Fibroblast of the conjunctiva (primary cell): Measurements from ENCODE around the gene RARS1.
"Not testable (repeated sequence)": the region's sequence is repeated elsewhere in the genome, so short reads cannot be mapped to it uniquely, and the experiment has no call there.

Experiments
- DNase-seq: peaks from one replicate; pipeline ENCODE4 v3.0.0-alpha.2; 2010; ENCODE audit warnings: low read depth

RARS1 gene

DNA sequence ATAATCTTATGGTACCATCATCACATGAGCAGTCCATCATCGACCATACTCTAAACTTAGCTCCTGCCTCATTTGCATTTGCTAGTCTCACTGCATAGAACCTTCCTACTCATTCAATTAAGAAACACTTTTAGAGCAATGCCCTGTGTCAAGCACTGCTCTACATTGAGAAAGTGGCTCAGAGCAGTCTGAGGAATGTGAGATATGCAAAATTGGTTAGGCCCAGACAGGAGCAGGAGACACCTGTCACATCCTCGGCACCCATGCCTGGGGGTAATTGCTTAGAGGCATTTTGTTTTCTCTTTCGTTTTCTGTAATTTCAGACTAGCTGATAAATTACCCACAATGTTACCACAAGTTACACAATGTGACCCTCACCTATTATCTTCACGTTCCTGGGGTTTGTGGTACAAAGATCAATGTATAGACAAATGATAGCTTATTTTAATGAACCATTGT, 4.9 kb upstream of the RARS1 start:
- DNase-seq = no peak

GRCh38 chr5:168482361-168482760, 3.9 kb upstream of the RARS1 start:
- no peak for DNase-seq

DNA sequence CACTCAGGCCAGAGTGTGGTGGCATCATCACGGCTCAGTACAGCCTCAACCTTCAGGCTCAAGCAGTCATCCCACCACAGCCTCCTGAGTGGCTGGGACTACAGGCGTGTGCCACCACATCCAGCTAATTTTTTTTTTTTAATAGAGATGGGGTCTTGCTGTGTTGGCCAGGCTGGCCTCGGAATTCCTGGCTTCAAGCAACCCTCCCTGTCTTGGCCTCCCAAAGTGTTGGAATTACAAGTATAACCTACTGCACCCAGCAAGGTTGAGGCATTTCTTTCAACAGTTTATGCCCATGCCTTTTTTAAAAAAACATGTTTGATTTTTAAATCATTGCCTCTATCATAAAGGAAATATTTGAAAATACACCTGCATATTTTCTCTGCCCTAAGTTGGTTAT, 2.8 kb downstream of the RARS1 start:
- DNase-seq = no peak

DNA sequence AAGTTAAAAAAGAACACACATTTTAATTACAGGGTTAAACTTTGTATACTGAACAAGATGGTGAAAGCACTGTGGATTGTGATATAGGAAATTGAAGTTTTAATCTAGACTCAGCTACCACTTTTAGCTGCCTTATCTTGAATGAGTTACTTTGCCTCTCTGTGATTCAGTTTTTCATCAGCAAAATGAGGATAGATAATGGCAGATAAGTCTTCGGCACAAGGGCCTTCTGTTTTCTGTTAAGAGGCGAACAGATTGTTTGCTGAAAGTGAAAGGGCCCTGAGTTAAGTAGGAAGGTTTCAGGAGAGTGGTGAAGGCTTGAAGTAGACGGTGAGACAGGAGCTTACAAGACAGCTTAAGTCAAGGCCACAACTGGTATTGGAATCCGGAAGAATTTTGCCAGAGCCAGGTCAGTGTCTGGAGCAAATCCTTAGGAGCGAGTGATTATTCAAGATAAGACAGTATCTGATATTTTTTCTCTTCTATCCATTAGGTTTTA, 7.8 kb downstream of the RARS1 start:
- no peak for DNase-seq

GRCh38 chr5:168502563-168503237, 16.4 kb downstream of the RARS1 start:
- DNase-seq = no peak

- no peak for DNase-seq
Measured at GRCh38 chr5:168513861-168514428, 27.7 kb downstream of the RARS1 start.

- DNase-seq = no peak
Measured at GRCh38 chr5:168525856-168526255, 39.6 kb downstream of the RARS1 start.

DNA sequence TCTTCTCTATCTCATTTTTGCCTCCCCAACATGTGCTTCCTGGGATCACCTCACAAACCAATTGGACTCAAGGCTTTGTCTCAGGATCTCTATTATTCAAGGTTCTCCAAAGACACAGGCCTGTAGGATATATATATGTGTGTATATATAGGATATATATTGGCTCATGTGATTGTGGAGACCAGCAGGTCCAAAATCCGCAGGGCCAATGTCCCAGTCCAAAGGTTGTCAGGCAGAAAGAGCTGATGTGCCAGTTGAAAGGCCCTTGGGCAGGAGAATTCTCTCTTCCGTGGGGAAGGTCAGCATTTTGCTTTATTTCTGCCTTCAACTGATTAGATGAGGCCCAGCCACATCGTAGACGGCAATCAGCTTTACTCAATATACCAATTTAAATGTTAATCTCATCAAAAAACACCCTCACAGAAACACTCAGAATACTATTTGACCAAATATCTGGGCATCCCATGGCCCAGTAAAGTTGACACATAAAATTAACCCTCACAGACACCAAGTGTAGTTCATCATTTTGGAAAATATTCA, 41.6 kb downstream of the RARS1 start:
- no peak for DNase-seq

GRCh38 chr5:168528521-168529373, 42.5 kb downstream of the RARS1 start, which contains the start of gene FBLL1:
Gene FBLL1, plus strand, starts transcription at chr5:168529305. Its CDS starts 200 bp downstream, at chr5:168529505.
- no peak for DNase-seq

GRCh38 chr5:168529374-168530234, 43.3 kb downstream of the RARS1 start:
- no peak for DNase-seq

DNA sequence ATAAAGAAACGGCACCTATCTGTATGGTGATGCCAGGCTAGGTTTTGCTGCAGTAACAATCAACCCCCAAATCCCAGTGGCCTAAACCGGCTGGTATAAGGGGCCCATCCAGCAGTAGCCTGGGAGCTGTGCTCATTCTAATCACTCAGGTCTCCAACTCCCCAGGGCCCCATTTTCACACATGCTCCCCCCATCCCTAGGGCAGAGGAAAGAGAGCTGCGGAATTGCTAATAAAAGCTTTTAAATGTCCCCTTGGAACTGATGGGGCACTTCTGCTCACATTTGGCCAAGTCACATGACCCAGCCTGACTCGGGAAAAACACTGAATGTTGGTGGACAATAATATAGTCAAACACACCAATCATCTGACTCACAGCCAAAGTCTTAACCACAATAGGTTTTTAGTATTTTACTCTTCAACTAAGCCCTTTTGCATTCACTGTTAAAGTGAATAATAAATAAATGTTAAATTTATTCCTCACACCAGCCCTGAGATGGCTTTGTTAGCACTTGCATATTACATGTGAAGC, 44.4 kb downstream of the RARS1 start:
- no peak for DNase-seq

DNA sequence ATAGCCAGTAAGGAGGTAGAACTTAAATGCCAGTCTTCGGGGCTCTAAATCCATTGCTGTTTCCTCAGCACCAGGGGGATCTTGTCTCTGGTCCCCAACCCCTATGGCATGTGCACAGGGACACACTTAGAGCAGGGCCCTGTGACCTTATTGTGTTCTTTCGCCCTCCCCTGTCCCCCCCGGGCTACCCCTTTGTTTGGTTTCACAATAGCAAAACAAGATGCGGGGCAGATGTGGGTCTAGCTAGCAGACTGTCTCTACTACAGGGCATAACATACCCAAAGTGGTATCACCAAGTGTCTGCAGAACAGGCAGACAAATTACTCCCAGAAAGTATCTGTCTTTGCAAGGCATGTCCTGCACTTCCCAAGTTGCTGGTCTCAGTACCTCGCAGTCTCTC, 44.9 kb downstream of the RARS1 start:
- DNase-seq = no peak

GRCh38 chr5:168531987-168532864, 46.0 kb downstream of the RARS1 start:
- DNase-seq = no peak

DNA sequence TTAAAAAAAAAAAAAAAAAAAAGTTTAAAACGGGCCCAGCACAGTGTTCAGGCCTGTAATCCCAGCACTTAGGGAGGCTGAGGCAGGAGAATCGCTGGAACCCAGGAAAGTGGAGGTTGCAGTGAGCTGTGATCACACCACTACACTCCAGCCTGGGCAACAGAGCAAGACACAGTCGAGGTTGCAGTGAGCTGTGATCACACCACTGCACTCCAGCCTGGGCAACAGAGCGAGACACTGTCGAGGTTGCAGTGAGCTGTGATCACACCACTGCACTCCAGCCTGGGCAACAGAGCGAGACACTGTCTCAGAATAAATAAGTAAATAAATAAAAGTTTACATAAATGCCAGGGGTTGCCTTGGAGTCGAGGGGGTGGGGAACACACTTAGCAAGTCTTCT, 48.1 kb downstream of the RARS1 start:
- not testable (repeated sequence) for DNase-seq

- DNase-seq = no peak
Measured at GRCh38 chr5:168537176-168537575, 50.9 kb downstream of the RARS1 start.

GRCh38 chr5:168549554-168549953, 63.3 kb downstream of the RARS1 start:
- no peak for DNase-seq

DNA sequence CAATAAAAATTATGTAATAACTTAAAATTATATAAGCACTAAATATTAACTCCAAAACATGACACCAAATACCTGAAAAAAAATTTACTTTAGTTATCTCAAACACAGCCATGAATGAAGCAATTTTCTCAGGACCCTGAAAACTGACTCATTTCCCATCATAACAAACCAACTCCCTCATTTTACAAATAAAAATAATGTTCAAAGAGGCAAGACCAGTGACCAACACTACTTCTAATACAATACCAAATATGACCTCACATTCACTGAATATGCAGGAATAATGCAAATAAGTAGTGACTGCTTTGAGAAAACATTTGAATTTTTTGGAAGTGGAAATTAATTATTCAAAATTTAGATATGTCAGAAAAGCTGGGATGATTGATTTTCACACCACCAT, 64.4 kb downstream of the RARS1 start:
- no peak for DNase-seq

DNA sequence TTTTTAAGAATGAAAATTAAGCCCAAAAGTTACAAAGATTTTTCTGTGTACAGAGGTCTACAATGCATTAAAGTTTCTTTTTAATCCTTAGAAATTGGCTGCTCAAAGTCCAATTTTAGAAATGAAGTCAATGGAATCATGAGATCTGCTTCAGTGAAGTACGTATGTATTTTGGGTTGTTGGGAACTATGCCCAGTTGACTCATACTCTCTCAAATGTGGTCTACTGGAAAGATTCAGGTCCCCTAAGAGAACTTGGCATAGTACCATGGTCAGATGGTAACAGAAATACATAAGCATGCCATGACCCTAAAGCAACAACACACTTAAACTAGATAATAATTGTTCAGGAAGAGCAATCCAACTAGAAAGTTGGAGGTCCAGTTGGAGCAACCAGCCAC, 65.9 kb downstream of the RARS1 start:
- peak; percentile 95 for DNase-seq

DNA sequence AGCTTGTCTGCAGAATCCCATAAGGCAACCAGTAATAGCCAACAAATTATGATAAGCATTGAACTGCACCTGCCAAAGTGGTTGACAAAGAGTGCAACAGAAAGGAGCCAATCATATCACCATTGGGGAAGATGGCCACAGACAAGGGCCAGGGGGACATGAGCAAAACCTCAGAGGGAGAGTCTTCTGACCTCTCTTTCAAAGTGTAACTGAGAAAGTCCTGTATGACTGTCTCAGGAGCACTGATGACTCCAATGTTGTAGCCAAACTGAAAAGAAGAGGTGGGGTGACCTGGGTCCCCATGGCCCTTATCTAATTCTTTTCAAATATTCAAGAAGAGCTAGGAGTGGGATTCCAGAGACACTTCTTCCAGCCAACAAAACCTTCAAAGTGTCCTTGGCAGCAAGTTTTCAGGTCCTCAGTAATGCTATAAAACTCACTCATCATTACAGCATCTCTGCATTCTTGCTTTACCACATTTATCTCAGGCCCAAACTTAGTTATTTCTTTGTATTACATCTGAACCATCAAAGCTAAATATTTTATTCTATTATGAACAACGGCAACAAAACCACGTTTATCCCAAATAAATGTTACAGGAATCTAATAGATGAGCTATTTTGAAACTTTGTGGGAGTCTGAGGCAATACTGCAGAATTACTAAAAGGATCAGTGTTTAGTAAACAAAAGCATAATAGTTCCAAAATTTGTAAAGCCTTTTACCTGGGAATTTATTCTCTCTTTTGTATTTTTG, 67.3 kb downstream of the RARS1 start:
- DNase-seq = no peak

DNA sequence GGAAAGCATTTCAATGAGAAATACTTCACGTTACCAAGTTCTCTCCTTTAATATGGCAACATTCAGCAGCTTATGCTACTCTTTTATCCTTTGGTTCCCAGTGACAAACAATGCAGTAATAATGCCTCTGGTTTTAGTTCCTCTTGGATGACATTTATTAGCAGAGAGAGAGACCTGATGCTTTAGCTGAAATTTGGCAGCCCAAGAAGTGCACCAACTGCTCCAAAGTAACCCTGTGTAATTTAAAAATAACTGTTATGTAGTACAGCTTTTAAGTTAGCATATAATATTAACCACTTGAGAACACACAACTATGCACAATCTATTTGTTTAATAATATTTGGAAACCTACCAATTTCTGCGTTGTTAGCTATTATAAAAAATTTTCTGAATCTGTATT, 71.1 kb downstream of the RARS1 start:
- no peak for DNase-seq
